ENCODE data around the gene LSR. TPM values are rescaled to one million over a fixed set of nuclear protein-coding genes. Genes with fewer than 3 reads are reported as not detected.
A peak's percentile ranks its signal among the peaks of the same experiment; 100 is the strongest.

Gene LSR
- total RNA-seq, 4 donors from 2014 or later, result 36.0 to 113 (median 79.4) TPM

- Histone ChIP-seq H3K4me1 (peaks cover 0 to 37% (median 3%) of the 10 kb centered on the region in 3 donors), H3K4me3 (peak overlapping the region; percentile 70 to 95 (median 76)), H3K9me3 (no peaks in the 10 kb centered on the region), H3K36me3 (peaks cover 0 to 24% (median 0%) of the 10 kb centered on the region in 3 donors), H3K27me3 (peaks cover 0 to 50% (median 0%) of the 10 kb centered on the region in 4 donors), H3K27ac (peak overlapping the region; percentile 88 to 96 (median 94))
- intact Hi-C loops (cut with DNase I), result no loop called here
- DNase-seq, result no peak
- 3% methylated on average over 18 to 25 of the region's 42 CpGs for WGBS, 2 donors
- peak in 5 of 6 experiments; percentile 47 to 72 (median 64) for TF ChIP-seq CTCF (IDR thresholded peaks at IDR 0.05)
- no peak for TF ChIP-seq POLR2A (IDR thresholded peaks at IDR 0.05)
Observed at GRCh38 chr19:35247526-35248309, 1.1 kb upstream of the LSR start.

GRCh38 chr19:35249146-35249847 is 495 bp downstream of the LSR start:
- Histone ChIP-seq H3K4me3 (peak overlapping the region; percentile 70 to 95 (median 76)), H3K36me3 (peaks cover 0 to 40% (median 0%) of the 10 kb centered on the region in 3 donors), H3K27ac (peak overlapping the region; percentile 88 to 96 (median 94)), H3K4me1 (peaks cover 0 to 48% (median 3%) of the 10 kb centered on the region in 3 donors), H3K27me3 (peaks cover 0 to 51% (median 0%) of the 10 kb centered on the region in 4 donors), H3K9me3 (no peaks in the 10 kb centered on the region)
- intact Hi-C loops (cut with DNase I), result no loop called here
- 8 to 18% methylated on average over 11 to 21 of the region's 39 CpGs for WGBS, 2 donors
- no peak for DNase-seq
- peak in 1 of 6 experiments; percentile 2 for TF ChIP-seq CTCF (IDR thresholded peaks at IDR 0.05)
- no peak for TF ChIP-seq POLR2A (IDR thresholded peaks at IDR 0.05)

GRCh38 chr19:35249848-35250711 is 1.3 kb downstream of the LSR start:
- 75 to 81% methylated on average over 11 to 19 of the region's 34 CpGs for WGBS, 2 donors
- DNase-seq, result no peak

GRCh38 chr19:35251456-35251855 is 2.7 kb downstream of the LSR start:
- intact Hi-C loops (cut with DNase I), result no loop called here
- peaks cover 0 to 61% (median 3%) of the 10 kb centered on the region in 3 donors for H3K4me1 ChIP-seq
- 71 to 79% methylated on average over 2 of the region's 2 CpGs for WGBS, 2 donors

More at GRCh38 chr19:35249848-35250711, 1.3 kb downstream of the LSR start:
- peaks cover 0 to 48% (median 0%) of the 10 kb centered on the region in 3 donors for H3K36me3 ChIP-seq
- H3K27me3 ChIP-seq, result peaks cover 0 to 58% (median 0%) of the 10 kb centered on the region in 4 donors
- H3K4me1 ChIP-seq, result peaks cover 0 to 54% (median 3%) of the 10 kb centered on the region in 3 donors
- TF ChIP-seq CTCF (IDR thresholded peaks at IDR 0.05), result no peak
- TF ChIP-seq POLR2A (IDR thresholded peaks at IDR 0.05), result no peak
- intact Hi-C loops (cut with DNase I), result no loop called here
- H3K4me3 ChIP-seq, result peak overlapping the region; percentile 70 to 95 (median 76)
- H3K9me3 ChIP-seq, result no peaks in the 10 kb centered on the region
- H3K27ac ChIP-seq, result peak overlapping the region; percentile 9 to 96 (median 94)

More at GRCh38 chr19:35251456-35251855, 2.7 kb downstream of the LSR start:
- Histone ChIP-seq H3K27me3 (peaks cover 0 to 55% (median 0%) of the 10 kb centered on the region in 4 donors), H3K36me3 (peaks cover 0 to 59% (median 0%) of the 10 kb centered on the region in 3 donors), H3K9me3 (no peaks in the 10 kb centered on the region), H3K4me3 (no peak overlapping the region), H3K27ac (no peak overlapping the region)
- no peak for DNase-seq
- TF ChIP-seq CTCF (IDR thresholded peaks at IDR 0.05), result no peak
- TF ChIP-seq POLR2A (IDR thresholded peaks at IDR 0.05), result no peak
